GM10248 (cell line): Measurements from ENCODE around the gene FHIT.
A peak's percentile ranks its signal among the peaks of the same experiment; 100 is the strongest.

ENCODE experiments used
- CTCF ChIA-PET: fragments of 300-600 bp; sonication (Branson Sonifier 250); formaldehyde crosslinking; extraction: SDS; loops from one replicate; lab custom pipeline; 2021; ENCODE audit warnings: antibody characterized with exemption; lab: Yijun Ruan, JAX
- POLR2A ChIA-PET: fragments of 350-650 bp; sonication (Branson Sonifier 250); formaldehyde crosslinking; extraction: SDS; loops from one replicate; lab custom pipeline; 2020; ENCODE audit warnings: antibody characterized with exemption; lab: Yijun Ruan, JAX
- DNase-seq: peaks from one replicate; pipeline ENCODE4 v3.0.0; 2012; ENCODE audit errors: extremely low spot score
- CTCF ChIP-seq: IDR thresholded peaks from 2 replicates; pipeline ENCODE4 v1.5.1; 2012; ENCODE audit warnings: mild to moderate bottlenecking, low read depth; ENCODE audit errors: extremely low read depth, missing control alignments, control extremely low read depth

Gene FHIT

GRCh38 chr3:61114316-61114953 is 136.8 kb downstream of the FHIT start:
- ChIA-PET CTCF (interaction anchor here (1.1 kb wide), 1 partner anchor 43 kb away, joined by 3 read pairs; no protein-coding TSS in a partner anchor), POLR2A (no interaction called here)
- DNase-seq, result no peak
- TF ChIP-seq CTCF, result no peak

DNA sequence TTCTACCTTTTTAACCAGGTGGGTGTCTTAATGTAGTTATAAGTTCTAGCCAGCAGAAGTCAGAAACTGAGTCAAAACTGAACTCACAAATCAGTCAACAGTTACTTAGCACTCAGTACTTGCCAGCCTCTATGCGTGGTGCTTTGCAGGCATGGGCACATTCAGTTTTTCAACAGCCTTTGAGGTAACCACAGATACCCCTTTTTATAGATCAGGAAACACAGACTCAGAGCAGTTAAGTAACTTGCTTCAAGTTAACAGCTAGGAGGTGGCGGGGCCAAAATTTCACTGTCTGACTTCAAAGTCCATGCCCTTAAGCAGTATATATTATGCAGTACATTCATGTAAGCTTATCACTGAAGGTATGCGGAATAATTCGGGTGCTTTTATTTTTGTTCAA is 139.4 kb downstream of the FHIT start:
- CTCF ChIA-PET, result interaction anchor here (1.2 to 1.4 kb wide), 3 partner anchors 19 to 31 kb away, joined by 3 read pairs; no protein-coding TSS in a partner anchor
- DNase-seq, result no peak
- POLR2A ChIA-PET, result no interaction called here
- TF ChIP-seq CTCF, result no peak

DNA sequence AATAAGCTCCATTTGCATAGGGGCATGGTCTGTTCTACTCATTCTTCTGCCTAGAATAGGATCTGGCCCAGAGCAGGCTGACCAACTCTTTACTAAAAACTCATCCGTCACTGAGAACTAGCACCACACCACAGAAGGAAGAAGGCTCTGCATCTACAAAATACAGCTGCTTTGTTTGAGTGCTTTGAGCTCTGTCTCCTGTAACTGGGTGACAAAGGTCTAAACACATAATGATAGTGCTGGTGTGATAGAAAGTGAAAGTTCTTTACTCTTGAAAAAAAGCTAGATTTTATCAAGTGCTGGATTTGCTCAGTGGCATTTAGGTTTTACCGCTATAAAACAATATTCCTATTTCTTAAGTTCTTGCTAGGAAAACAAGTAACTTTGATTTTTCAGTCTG is 140.7 kb downstream of the FHIT start:
- ChIA-PET POLR2A (no interaction called here), CTCF (interaction anchor here (1.0 to 1.4 kb wide), 3 partner anchors 9 to 69 kb away, joined by 3 to 6 read pairs (median 3); no protein-coding TSS in a partner anchor)
- no peak for TF ChIP-seq CTCF
- peak; percentile 30 for DNase-seq

- ChIA-PET POLR2A (no interaction called here), CTCF (no interaction called here)
- TF ChIP-seq CTCF, result no peak
- no peak for DNase-seq
Observed at GRCh38 chr3:61108247-61109019, 142.8 kb downstream of the FHIT start.

- DNase-seq, result no peak
- POLR2A ChIA-PET, result no interaction called here
- TF ChIP-seq CTCF, result no peak
- CTCF ChIA-PET, result no interaction called here
Observed at GRCh38 chr3:61094608-61095007, 156.6 kb downstream of the FHIT start.

GRCh38 chr3:61093364-61093763 is 157.9 kb downstream of the FHIT start:
- ChIA-PET CTCF (interaction anchor here (1.4 kb wide), 1 partner anchor 19 kb away, joined by 3 read pairs; no protein-coding TSS in a partner anchor), POLR2A (no interaction called here)
- no peak for DNase-seq

More at GRCh38 chr3:61093364-61093763, 157.9 kb downstream of the FHIT start:
- TF ChIP-seq CTCF, result no peak
